ENCODE data around the gene MYH7B.

Gene MYH7B

DNA sequence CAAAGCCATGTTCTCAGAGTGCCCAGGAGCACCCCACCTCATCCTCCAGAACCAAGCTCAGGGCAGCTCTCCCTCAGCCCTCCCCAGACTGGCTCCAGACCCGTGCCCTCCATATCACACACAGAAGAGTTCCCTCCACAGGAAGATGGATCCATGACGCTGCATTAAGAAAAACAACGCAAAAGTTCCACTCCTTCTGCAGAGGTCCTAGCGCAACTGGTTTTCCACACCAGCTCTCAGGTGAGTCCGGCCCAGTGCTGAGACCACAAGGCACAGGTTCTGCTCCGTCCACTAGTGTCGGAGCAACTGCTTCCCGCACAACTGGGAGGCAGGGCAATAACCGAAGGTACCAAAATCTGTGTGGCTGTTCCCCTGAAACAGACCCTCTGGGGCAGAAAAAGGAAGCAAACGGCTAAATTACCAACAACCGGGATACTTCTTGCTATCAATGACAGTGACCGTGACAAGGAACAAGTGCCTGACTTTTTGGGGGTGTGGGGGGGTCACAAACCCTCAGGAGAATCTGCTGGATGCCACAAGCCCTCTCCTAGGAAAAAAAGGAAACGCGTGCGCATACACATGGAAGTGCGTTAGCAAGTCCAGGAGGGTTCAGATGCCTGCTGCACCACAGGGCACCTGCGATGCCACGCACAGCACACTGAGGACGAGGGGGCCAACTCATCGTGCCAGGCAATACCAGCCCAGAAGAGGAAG, 49.2 kb downstream of the MYH7B start:
- DNase-seq (ENCODE audit: low read depth in 2 of 2): no peak

All from stimulated activated CD4-positive, alpha-beta T cell treated with anti-CD3 and anti-CD28 coated beads, Interleukin-4, amount 100 ng/mL, for 48 hours (primary cell).